Measurements from ENCODE around the gene RAPGEF4. TPM values are rescaled to one million over a fixed set of nuclear protein-coding genes. Genes with fewer than 3 reads are reported as not detected.

RAPGEF4 gene
- total and polyA plus RNA-seq, 2 of the 13 experiments (the other 11 are each of a cell fraction or from before 2014, with no cell fraction given) = 0.78 to 0.91 TPM

GRCh38 chr2:172924097-172924660 lies 188.5 kb downstream of the RAPGEF4 start:
- H3K9me3 ChIP-seq (ENCODE audit: low read length) = no peaks in the 10 kb centered on the region
- no peaks in the 10 kb centered on the region for H3K79me2 ChIP-seq (ENCODE audit: insufficient read depth, low read length)
- no peak overlapping the region for H3K9ac ChIP-seq (ENCODE audit: insufficient read depth, low read depth, low read length)
- H3K27ac ChIP-seq (ENCODE audit: extremely low read length, insufficient read depth, low read length) = no peak overlapping the region
- in situ Hi-C loops (cut with HindIII; ENCODE audit: extremely low pct_ligation_motif_present, low pct_unique_long_range_greater_than_20kb) (no loop called here), intact Hi-C loops (cut with micrococcal nuclease; ENCODE audit: unreplicated experiment) (no loop called here)
- TF ChIP-seq ZNF629 (CRISPR knock-in tag; conservative IDR thresholded peaks at IDR 0.05) (no peak), PAWR (CRISPR knock-in tag; IDR thresholded peaks at IDR 0.05; ENCODE audit: borderline replicate concordance) (no peak), RBM39 (IDR thresholded peaks at IDR 0.05; ENCODE audit: low read depth, low read length, poor library complexity, severe bottlenecking) (no peak), ARID4A (CRISPR knock-in tag; IDR thresholded peaks at IDR 0.05; ENCODE audit: borderline replicate concordance) (no peak), REXO4 (CRISPR knock-in tag; IDR thresholded peaks at IDR 0.05; ENCODE audit: borderline replicate concordance) (no peak), RBAK (CRISPR knock-in tag; IDR thresholded peaks at IDR 0.05) (no peak), THYN1 (CRISPR knock-in tag; IDR thresholded peaks at IDR 0.05; ENCODE audit: borderline replicate concordance, low read depth) (no peak), ZFP62 (CRISPR knock-in tag; IDR thresholded peaks at IDR 0.05) (no peak), ZNF879 (CRISPR knock-in tag; IDR thresholded peaks at IDR 0.05) (no peak), PHF8 (CRISPR knock-in tag; IDR thresholded peaks at IDR 0.05) (no peak), NR3C1 (CRISPR knock-in tag; IDR thresholded peaks at IDR 0.05) (no peak), PAF1 (CRISPR knock-in tag; IDR thresholded peaks at IDR 0.05) (no peak), FOXK2 (IDR thresholded peaks at IDR 0.05) (no peak), ZSCAN31 (CRISPR knock-in tag; IDR thresholded peaks at IDR 0.05; ENCODE audit: low read depth) (no peak)
- ChIA-PET CTCF (ENCODE audit: low intra/inter-chr PET ratio, low total read pairs) (no interaction called here), POLR2A (no interaction called here)
- no peaks in the 10 kb centered on the region for H3K4me1 ChIP-seq (ENCODE audit: insufficient read depth, low read length)
- no peak for DNase-seq (ENCODE audit: low spot score)
- no peak for ATAC-seq
- no peak overlapping the region for H2AFZ ChIP-seq (ENCODE audit: low read length)
- H3K36me3 ChIP-seq (replicated peaks in 1 of 2; ENCODE audit: control insufficient read depth in 1 of 2, insufficient read depth in 2 of 2, low read length in 2 of 2) = no peaks in the 10 kb centered on the region
- no peak overlapping the region for H3K4me3 ChIP-seq (replicated peaks in 1 of 3; ENCODE audit: insufficient read depth in 1 of 3, low read depth in 2 of 3, low read length in 3 of 3)
- H3K27me3 ChIP-seq (ENCODE audit: control insufficient read depth in 1 of 2, insufficient read depth in 2 of 2, low read length in 2 of 2) = peaks cover 0 to 10% of the 10 kb centered on the region in 2 experiments; a peak in 1 of 5 replicates
- WGBS (ENCODE audit: low lambda C conversion rate) = 27% methylated on average over 4 of the region's 4 CpGs
- no peaks in the 10 kb centered on the region for H4K20me1 ChIP-seq (ENCODE audit: insufficient read depth, low read length)
- no TSS peak for BruUV-seq (replicated peaks)
- no peak for FAIRE-seq
- H3K4me2 ChIP-seq (ENCODE audit: low read depth, low read length) = no peak overlapping the region

Measured in HepG2 (cell line).